Hepatocyte (in vitro differentiated cells): ENCODE data around the gene CLK3.

Experiments
- EZH2 ChIP-seq: fragments of 200-600 bp; sonication (generic); IDR thresholded peaks from 2 replicates; pipeline ENCODE4 v1.6.1; 2016; ENCODE audit warnings: antibody characterized with exemption, mild to moderate bottlenecking, borderline replicate concordance
- EZH2phosphoT487 ChIP-seq: fragments of 200-600 bp; sonication (generic); IDR thresholded peaks from one replicate; pipeline ENCODE4 v1.6.1; 2018; ENCODE audit warnings: antibody characterized with exemption, mild to moderate bottlenecking, low read depth, moderate library complexity; ENCODE audit not compliant: unreplicated experiment, severe bottlenecking
- TF ChIP-seq, protein P1 (sequence below): fragments of 200-600 bp; sonication (generic); IDR thresholded peaks from 2 replicates; pipeline ENCODE4 v1.5.1; 2016; ENCODE audit warnings: antibody characterized with exemption, mild to moderate bottlenecking; ENCODE audit not compliant: poor library complexity

DNA sequence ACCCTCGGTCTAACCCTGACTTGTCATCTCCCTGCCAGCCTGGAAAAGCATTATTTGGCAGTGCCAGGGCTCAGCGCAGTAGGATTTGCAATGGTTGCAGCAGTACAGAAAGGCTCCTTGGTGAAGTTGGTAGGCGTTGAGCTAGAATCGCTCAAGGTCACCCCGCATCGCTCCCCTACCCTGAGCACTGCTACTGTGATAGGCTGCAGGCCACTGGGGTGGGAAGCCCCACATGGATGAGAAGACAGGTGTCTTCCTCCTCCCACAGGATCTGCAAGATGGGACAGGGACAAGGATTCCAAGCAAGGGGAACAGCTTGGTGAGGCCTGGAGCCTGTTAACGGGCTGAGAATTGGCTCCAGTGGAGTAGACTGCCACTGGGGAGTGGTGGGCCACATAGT, 10.7 kb downstream of the CLK3 start:
- TF ChIP-seq, protein P1, sequence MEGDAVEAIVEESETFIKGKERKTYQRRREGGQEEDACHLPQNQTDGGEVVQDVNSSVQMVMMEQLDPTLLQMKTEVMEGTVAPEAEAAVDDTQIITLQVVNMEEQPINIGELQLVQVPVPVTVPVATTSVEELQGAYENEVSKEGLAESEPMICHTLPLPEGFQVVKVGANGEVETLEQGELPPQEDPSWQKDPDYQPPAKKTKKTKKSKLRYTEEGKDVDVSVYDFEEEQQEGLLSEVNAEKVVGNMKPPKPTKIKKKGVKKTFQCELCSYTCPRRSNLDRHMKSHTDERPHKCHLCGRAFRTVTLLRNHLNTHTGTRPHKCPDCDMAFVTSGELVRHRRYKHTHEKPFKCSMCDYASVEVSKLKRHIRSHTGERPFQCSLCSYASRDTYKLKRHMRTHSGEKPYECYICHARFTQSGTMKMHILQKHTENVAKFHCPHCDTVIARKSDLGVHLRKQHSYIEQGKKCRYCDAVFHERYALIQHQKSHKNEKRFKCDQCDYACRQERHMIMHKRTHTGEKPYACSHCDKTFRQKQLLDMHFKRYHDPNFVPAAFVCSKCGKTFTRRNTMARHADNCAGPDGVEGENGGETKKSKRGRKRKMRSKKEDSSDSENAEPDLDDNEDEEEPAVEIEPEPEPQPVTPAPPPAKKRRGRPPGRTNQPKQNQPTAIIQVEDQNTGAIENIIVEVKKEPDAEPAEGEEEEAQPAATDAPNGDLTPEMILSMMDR, result no peak
- TF ChIP-seq EZH2phosphoT487 (no peak), EZH2 (no peak)
